Heart left ventricle (tissue), 16 donors: ENCODE data around the gene HIGD1B. TPM values are rescaled to one million over a fixed set of nuclear protein-coding genes. Genes with fewer than 3 reads are reported as not detected.
A peak's percentile ranks its signal among the peaks of the same experiment; 100 is the strongest.

Source experiments
- ATAC-seq, 4 donors: fragments of 200-7000 bp; cut with Tn5 transposase; one replicate each; pipeline ENCODE4 v1.9.1; 2020 to 2022; ENCODE audit warnings: moderate library complexity in 4 of 4, mild to moderate bottlenecking in 3 of 4, moderate number of reproducible peaks in 1 of 4
- DNase-seq, 5 donors: peaks; one replicate each; pipeline ENCODE4 v3.0.0-alpha.2; 2020
- H3K27ac ChIP-seq, 12 donors: fragments of 200-600 bp; sonication (generic) in 4 of 12; one replicate each; pipeline versions ENCODE4 v1.5.0 to v1.8.0; 2016 to 2022; ENCODE audit warnings: mild to moderate bottlenecking in 2 of 12
- H3K27me3 ChIP-seq, 9 donors: fragments of 200-600 bp; sonication (generic) in 2 of 9; one replicate each; pipeline versions ENCODE4 v1.5.1 to v1.8.0; 2016 to 2022; ENCODE audit warnings: mild to moderate bottlenecking in 3 of 9
- H3K36me3 ChIP-seq, 9 donors: fragments of 200-600 bp; sonication (generic) in 2 of 9; one replicate each; pipeline versions ENCODE4 v1.5.0 to v1.8.0; 2018 to 2022; ENCODE audit warnings: mild to moderate bottlenecking in 2 of 9
- H3K4me1 ChIP-seq, 12 donors: fragments of 200-600 bp; sonication (generic) in 4 of 12; one replicate each; pipeline versions ENCODE4 v1.5.0 to v1.8.0; 2016 to 2022; ENCODE audit warnings: mild to moderate bottlenecking in 3 of 12
- H3K4me3 ChIP-seq, 12 donors: fragments of 200-600 bp; sonication (generic) in 4 of 12; one replicate each; pipeline versions ENCODE4 v1.5.0 to v1.8.0; 2017 to 2022; ENCODE audit warnings: mild to moderate bottlenecking in 9 of 12, moderate library complexity in 4 of 12
- H3K9me3 ChIP-seq, 12 donors: fragments of 200-600 bp; sonication (generic) in 4 of 12; one replicate each; pipeline versions ENCODE4 v1.5.0 to v1.8.0; 2016 to 2022; ENCODE audit warnings: mild to moderate bottlenecking in 1 of 12
- CTCF ChIP-seq, 12 donors: fragments of 200-600 bp; sonication (generic) in 4 of 12; IDR thresholded peaks; one replicate each; pipeline versions ENCODE4 v1.5.0 to v1.8.0; 2018 to 2022; ENCODE audit warnings: antibody characterized with exemption in 12 of 12, mild to moderate bottlenecking in 5 of 12
- POLR2A ChIP-seq, 2 donors: fragments of 450-650 bp; IDR thresholded peaks; one replicate each; pipeline ENCODE4 v1.6.1; 2017; ENCODE audit warnings: antibody characterized with exemption in 2 of 2, mild to moderate bottlenecking in 2 of 2, moderate library complexity in 2 of 2
- WGBS, 4 donors: extraction: QIAGEN DNeasy Blood & Tissue Kit in 2 of 4; methylation state at CpG; one replicate each; pipeline versions ENCODE4 v1.1.5 to v1.1.7; 2013 to 2018; 5-methylcytosine and 5-hydroxymethylcytosine counted together
- intact Hi-C, 10 donors: fragments of 100-400 bp; cut with DNase I; formaldehyde crosslinking; loops; one replicate each; pipeline versions ENCODE4 v1.11.1 to v1.14.2; 2022
- polyA plus RNA-seq, 2 donors: library from polyadenylated mRNA; stranded (reverse); fragments of 200-250 nt; gene quantifications; one replicate each; pipeline ENCODE4 v1.2.3, GENCODE V29; 2013
- total RNA-seq, 9 donors: library from RNA; depleted of rRNA in 2 of 9; stranded (reverse); fragments of >200 nt in 2 of 9; fragmentation: NEBNext Ultra II Directional in 3 of 9; extraction: Animal tissue kit (Norgen Biotek cat#: 25700) in 3 of 9; gene quantifications; one replicate each; pipeline versions ENCODE4 v1.1.0 to v1.2.4, GENCODE V29; 2016 to 2023
- donor health status: ischemic (EF 13 %, LVEDD 7.1; RV severe dilation, severe dysfunction).
- donor health status: healthy with polysubstance abuse.
- donor health status: DM: no; HTN: yes; CAD: no.
- donor health status: DM: no; HTN: no; CAD: no.
- donor health status: ischemic (EF 25% LVEDD 6.9; RV normal size, moderate dysfunction).
- donor health status: ischemic (EF 25% LVEDD 5.7; RV mildly dilated, moderate dysfunction).
- donor health status: healthy.
- donor health status: DM: yes; HTN: yes; CAD: no.
- donor health status: ischemic (EF 35%, LVEDD 5.7; RV mildly dilated, moderate dysfunction).
- donor health status: nonischemic (EF 11% LVEDD 7.7; RV severe dilation, severe dysfunction).
- donor health status: DM: yes; HTN: yes; CAD: no.
- donor health status: PGD.
- donor health status: ischemic (EF 29% LVEDD 5.4; RV normal size, mild dysfunction).
- donor health status: nonischemic (EF 23%, LVEDD 6.1; RV moderate dilation, normal function).

The HIGD1B gene
- total and polyA plus RNA-seq, 11 donors: 4.3 to 30.9 (median 13.5) TPM

GRCh38 chr17:44867841-44868240, 20.2 kb downstream of the HIGD1B start:
- Histone ChIP-seq H3K27ac (peak overlapping the region in 3 of 12 donors; percentile 6 to 78 (median 12)), H3K4me3 (no peak overlapping the region), H3K4me1 (peaks cover 0 to 28% (median 0%) of the 10 kb centered on the region in 12 donors), H3K36me3 (peaks cover 3 to 100% (median 94%) of the 10 kb centered on the region in 9 donors), H3K27me3 (no peaks in the 10 kb centered on the region), H3K9me3 (no peaks in the 10 kb centered on the region)
- WGBS, 4 donors: 52 to 67% (median 60%) methylated on average over 3 of the region's 3 CpGs
- intact Hi-C loops: loop anchor here in 2 of 10 donors (5.0 kb wide), 2 partner anchors 36 to 41 kb away; partner anchors contain the start of gene GJC1 (in 1 of the 2)
- ATAC-seq (no peak), DNase-seq (no peak)
- no peak for TF ChIP-seq POLR2A (IDR thresholded peaks at IDR 0.05)
- no peak for TF ChIP-seq CTCF (IDR thresholded peaks at IDR 0.05)

GRCh38 chr17:44871556-44871955, 23.9 kb downstream of the HIGD1B start:
- intact Hi-C loops: no loop called here
- Histone ChIP-seq H3K9me3 (no peaks in the 10 kb centered on the region), H3K4me1 (peaks cover 0 to 30% (median 0%) of the 10 kb centered on the region in 12 donors), H3K27ac (peak overlapping the region in 5 of 12 donors; percentile 6 to 77 (median 63)), H3K36me3 (peaks cover 0 to 97% (median 94%) of the 10 kb centered on the region in 9 donors), H3K27me3 (no peaks in the 10 kb centered on the region), H3K4me3 (no peak overlapping the region)
- TF ChIP-seq CTCF (IDR thresholded peaks at IDR 0.05): no peak
- no peak for TF ChIP-seq POLR2A (IDR thresholded peaks at IDR 0.05)
- DNase-seq: no peak
- no peak for ATAC-seq
- WGBS, 4 donors: 95 to 96% (median 96%) methylated on average over 12 of the region's 12 CpGs

- Histone ChIP-seq H3K4me3 (no peak overlapping the region), H3K4me1 (peaks cover 0 to 30% (median 0%) of the 10 kb centered on the region in 12 donors), H3K9me3 (no peaks in the 10 kb centered on the region), H3K27me3 (no peaks in the 10 kb centered on the region), H3K27ac (peak overlapping the region in 6 of 12 donors; percentile 6 to 77 (median 56)), H3K36me3 (peaks cover 0 to 96% (median 92%) of the 10 kb centered on the region in 9 donors)
- ATAC-seq (peak; percentile 76 to 94 (median 84)), DNase-seq (peak in 3 of 5 donors; percentile 66 to 73 (median 68))
- intact Hi-C loops: no loop called here
- 41 to 67% (median 54%) methylated on average over 9 of the region's 9 CpGs for WGBS, 4 donors
- TF ChIP-seq POLR2A (IDR thresholded peaks at IDR 0.05): no peak
- no peak for TF ChIP-seq CTCF (IDR thresholded peaks at IDR 0.05)
Measured at GRCh38 chr17:44872131-44872768, 24.6 kb downstream of the HIGD1B start.

GRCh38 chr17:44875761-44876160, 28.1 kb downstream of the HIGD1B start:
- no peak overlapping the region for H3K27ac ChIP-seq
- peaks cover 0 to 15% (median 0%) of the 10 kb centered on the region in 12 donors for H3K4me1 ChIP-seq
- H3K9me3 ChIP-seq: no peaks in the 10 kb centered on the region
- 89 to 91% (median 90%) methylated on average over 6 of the region's 6 CpGs for whole genome bisulfite sequencing, 4 donors
- H3K36me3 ChIP-seq: peaks cover 0 to 96% (median 85%) of the 10 kb centered on the region in 9 donors
- TF ChIP-seq CTCF (IDR thresholded peaks at IDR 0.05): no peak
- no peak for TF ChIP-seq POLR2A (IDR thresholded peaks at IDR 0.05)
- ATAC-seq (no peak), DNase-seq (no peak)
- intact Hi-C loops: no loop called here
- no peak overlapping the region for H3K4me3 ChIP-seq
- H3K27me3 ChIP-seq: no peaks in the 10 kb centered on the region
